K562 (cell line): ENCODE results near the gene YES1. TPM values are rescaled to one million over a fixed set of nuclear protein-coding genes. Genes with fewer than 3 reads are reported as not detected.

Experiments used
- ARID3A ChIP-seq: IDR thresholded peaks from 2 replicates; pipeline ENCODE4 v1.6.1; 2012; ENCODE audit warnings: low read depth, low read length, improper control_type of control experiment, borderline replicate concordance
- ATF1 ChIP-seq, 2 experiments: fragments of 450-650 bp in 1 of 2; IDR thresholded peaks; 2 replicates each; pipeline ENCODE4 v1.6.1; 2016; ENCODE audit warnings: missing compliant biosample characterization in 1 of 2, missing genetic modification characterization in 1 of 2
- CBX5 ChIP-seq: IDR thresholded peaks from 2 replicates; pipeline ENCODE4 v1.6.1; 2014; ENCODE audit warnings: low read depth, borderline replicate concordance
- CREM ChIP-seq: IDR thresholded peaks from 2 replicates; pipeline ENCODE4 v1.6.1; 2014; ENCODE audit warnings: antibody characterized with exemption, low read depth
- CTCFL ChIP-seq: IDR thresholded peaks from 2 replicates; pipeline ENCODE4 v1.6.1; 2011; ENCODE audit warnings: borderline replicate concordance, low read depth, mild to moderate bottlenecking, moderate library complexity, low read length; ENCODE audit not compliant: insufficient read depth, poor library complexity, severe bottlenecking
- DEAF1 ChIP-seq: fragments of 450-650 bp; formaldehyde crosslinking; IDR thresholded peaks from 2 replicates; pipeline ENCODE4 v1.4.0; 2020; ENCODE audit warnings: mild to moderate bottlenecking, moderate library complexity
- HOMEZ ChIP-seq: fragments of 250-450 bp; sonication (Bioruptor Pico); IDR thresholded peaks from 2 replicates; pipeline ENCODE4 v1.4.0; 2020; ENCODE audit warnings: mild to moderate bottlenecking, moderate library complexity
- MAX ChIP-seq: sonication (generic); formaldehyde crosslinking; IDR thresholded peaks from 2 replicates; pipeline ENCODE4 v1.9.0; 2022; ENCODE audit warnings: mild to moderate bottlenecking, missing genetic modification reagents
- MEIS2 ChIP-seq: fragments of 450-650 bp; IDR thresholded peaks from 2 replicates; pipeline ENCODE4 v1.6.1; 2014; ENCODE audit warnings: mild to moderate bottlenecking; ENCODE audit not compliant: partially characterized antibody
- NFRKB ChIP-seq: fragments of 450-650 bp; IDR thresholded peaks from 2 replicates; pipeline ENCODE4 v1.6.1; 2016; ENCODE audit warnings: low read depth
- POLR2G ChIP-seq: fragments of 200-400 bp; formaldehyde crosslinking; IDR thresholded peaks from 2 replicates; pipeline ENCODE4 v1.6.1; 2017; ENCODE audit warnings: low read depth, mild to moderate bottlenecking, antibody characterized with exemption, low read length, moderate library complexity
- SIN3A ChIP-seq, 2 experiments: fragments of 150-350 bp in 1 of 2; IDR thresholded peaks; 2 replicates each; pipeline ENCODE4 v1.6.1; 2011 to 2016; ENCODE audit warnings: borderline replicate concordance in 2 of 2, low read depth in 2 of 2, low read length in 2 of 2, mild to moderate bottlenecking in 2 of 2, moderate library complexity in 2 of 2; ENCODE audit not compliant: control insufficient read depth in 1 of 2
- SMAD4 ChIP-seq: fragments of 250-450 bp; sonication (Bioruptor Pico); conservative IDR thresholded peaks from 2 replicates; pipeline ENCODE4 v1.8.0; 2021; ENCODE audit warnings: inconsistent platforms, mild to moderate bottlenecking, moderate library complexity
- TGIF2 ChIP-seq: sonication (generic); formaldehyde crosslinking; IDR thresholded peaks from 2 replicates; pipeline ENCODE4 v1.8.1; 2022; ENCODE audit warnings: mild to moderate bottlenecking, missing genetic modification reagents, moderate library complexity
- ZNF184 ChIP-seq: sonication (generic); formaldehyde crosslinking; IDR thresholded peaks from 2 replicates; pipeline ENCODE4 v1.5.0; 2020; ENCODE audit warnings: missing genetic modification reagents
- polyA plus RNA-seq, 8 experiments: library from polyadenylated mRNA; depleted of rRNA in 4 of 8; stranded (reverse) in 5 of 8; unstranded in 3 of 8; fragments of >200 nt; fragmentation: Nextera tagmentation in 2 of 8; fragmentation: Illumina TruSeq in 1 of 8; extraction: Ambion mirVana in 2 of 8; extraction: Trizol in 1 of 8; gene quantifications; 2 replicates each; pipeline versions ENCODE4 v1.2.1 to v1.2.3, GENCODE V29; 2011 to 2014; ENCODE audit warnings: inconsistent platforms in 1 of 8, missing spikeins in 1 of 8
- total RNA-seq, 7 experiments: library from RNA; depleted of rRNA in 6 of 7; stranded (reverse); fragments of >200 nt in 6 of 7; fragmentation: Illumina TruSeq in 2 of 7; extraction: Trizol in 2 of 7; gene quantifications; 2 replicates each; pipeline versions ENCODE4 v1.2.1 to v1.2.3, GENCODE V29; 2011 to 2021; ENCODE audit warnings: low replicate concordance in 1 of 7

YES1 gene
- total and polyA plus RNA-seq, 9 of the 15 experiments (the other 6 are each of a cell fraction or from before 2014, with no cell fraction given) = 37.2 to 115 (median 77.7) TPM

- TF ChIP-seq ARID3A (peak; percentile 47; the same call in 1 of the 2 replicates), HOMEZ (CRISPR knock-in tag) (no peak), NFRKB (peak; percentile 53; the same call in 1 of the 2 replicates), ATF1 (CRISPR knock-in tag; IDR thresholded peaks at IDR 0.05) (no peak), ATF1 (tag; IDR thresholded peaks at IDR 0.05) (peak; percentile 57; the same call in 1 of the 2 replicates), DEAF1 (peak; percentile 59), TGIF2 (CRISPR knock-in tag) (no peak; the same call in 1 of the 2 replicates), POLR2G (peak; percentile 62), MEIS2 (peak; percentile 52), SIN3A (IDR thresholded peaks at IDR 0.05; ENCODE audit: borderline replicate concordance in 2 of 2, control insufficient read depth in 1 of 2, low read depth in 2 of 2, low read length in 2 of 2) (no peak; a peak in 1 of 4 replicates), SMAD4 (0 out of 2 replicates have a peak, but pooled peaks have one; percentile 29), CBX5 (peak; percentile 47; the same call in 1 of the 2 replicates), CREM (peak; percentile 71), MAX (CRISPR knock-in tag) (peak; percentile 64; the same call in 1 of the 2 replicates), ZNF184 (CRISPR knock-in tag) (no peak), CTCFL (peak; percentile 53)
Observed at GRCh38 chr18:839224-840022, 27.4 kb upstream of the YES1 start (continued).
